ENCODE results near the gene MED28.
A peak's percentile ranks its signal among the peaks of the same experiment; 100 is the strongest.
"Not testable (repeated sequence)": the region's sequence is repeated elsewhere in the genome, so short reads cannot be mapped to it uniquely, and the experiment has no call there.

The MED28 gene, protein sequence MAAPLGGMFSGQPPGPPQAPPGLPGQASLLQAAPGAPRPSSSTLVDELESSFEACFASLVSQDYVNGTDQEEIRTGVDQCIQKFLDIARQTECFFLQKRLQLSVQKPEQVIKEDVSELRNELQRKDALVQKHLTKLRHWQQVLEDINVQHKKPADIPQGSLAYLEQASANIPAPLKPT

DNA sequence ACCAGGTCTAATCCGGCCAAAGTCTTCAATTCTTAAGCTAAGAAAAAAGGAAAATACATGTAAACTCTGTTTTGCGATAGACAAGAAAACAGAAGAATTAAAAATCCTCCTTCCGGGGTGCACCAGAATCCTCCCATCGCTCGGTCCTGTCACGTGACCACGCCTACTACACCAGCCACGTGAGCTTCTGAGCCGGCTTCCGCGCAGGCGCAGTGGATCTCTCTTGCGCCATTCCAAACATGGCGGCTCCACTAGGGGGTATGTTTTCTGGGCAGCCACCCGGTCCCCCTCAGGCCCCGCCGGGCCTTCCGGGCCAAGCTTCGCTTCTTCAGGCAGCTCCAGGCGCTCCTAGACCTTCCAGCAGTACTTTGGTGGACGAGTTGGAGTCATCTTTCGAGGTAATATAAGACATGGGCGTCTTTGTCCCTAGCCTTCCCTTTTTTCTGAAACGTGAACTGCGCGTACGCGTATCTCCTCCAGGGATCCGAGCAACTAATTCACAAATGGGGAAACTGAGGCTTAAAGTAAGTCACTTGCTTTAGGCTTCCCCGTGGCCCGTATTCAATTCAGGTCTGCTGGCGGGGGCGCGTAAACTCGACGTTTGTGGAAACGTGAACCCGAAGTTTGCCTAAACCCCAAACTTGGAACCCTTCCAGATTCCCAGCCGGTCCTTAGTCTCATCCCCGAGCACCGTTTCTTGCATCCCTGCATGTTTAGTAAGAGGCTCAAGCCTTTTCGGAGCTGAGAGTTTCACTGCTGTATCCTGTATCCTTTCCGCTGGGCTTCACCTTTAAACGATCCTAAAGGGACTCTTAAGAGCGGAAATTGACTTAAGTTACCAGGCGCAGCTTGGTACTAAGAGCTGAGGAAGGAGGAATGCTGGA lies at the start of gene MED28:
Gene MED28, plus strand, starts transcription at position 226 of the 884 bp plus-strand sequence. Its CDS starts 14 bp downstream, at position 240.
- peak; percentile 96 for DNase-seq

DNA sequence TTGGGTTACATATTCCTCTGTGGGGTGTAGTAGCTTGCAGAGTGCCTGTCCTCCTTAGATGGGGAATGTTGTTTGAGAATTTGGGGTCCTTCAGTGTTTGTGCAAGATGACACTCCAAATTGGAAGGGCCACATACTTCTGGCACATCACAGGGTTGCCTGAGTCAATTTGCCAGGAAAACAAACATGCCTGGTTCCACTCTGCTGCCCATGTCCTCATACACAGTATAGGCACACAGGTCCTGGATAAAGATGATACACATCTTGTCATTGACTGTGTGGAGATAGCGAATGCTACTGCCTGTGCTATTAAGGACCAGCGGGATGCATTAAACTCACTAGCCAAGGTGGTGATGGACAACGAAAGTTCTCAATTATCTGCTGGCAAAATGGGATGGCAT lies 48.6 kb upstream of the MED28 start:
- no peak for DNase-seq

DNA sequence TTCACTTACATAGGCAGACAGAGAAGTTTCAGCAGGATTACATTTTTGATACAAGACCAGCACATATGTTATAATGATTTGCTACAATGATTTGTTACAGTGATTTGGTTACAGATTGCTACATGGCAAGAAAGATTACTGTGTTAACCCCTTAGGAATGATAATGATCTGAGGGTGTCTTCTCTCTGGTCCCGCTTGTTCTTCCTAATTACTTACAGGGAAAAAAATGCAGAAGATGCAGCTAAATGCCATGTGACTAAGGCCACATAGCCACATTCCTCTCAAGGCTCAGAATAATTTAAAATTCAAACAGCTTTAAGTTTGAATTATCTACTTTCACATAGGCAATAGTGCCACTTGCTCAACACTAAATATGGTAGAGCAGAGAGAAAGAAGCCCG lies 47.2 kb upstream of the MED28 start:
- no peak for DNase-seq

DNA sequence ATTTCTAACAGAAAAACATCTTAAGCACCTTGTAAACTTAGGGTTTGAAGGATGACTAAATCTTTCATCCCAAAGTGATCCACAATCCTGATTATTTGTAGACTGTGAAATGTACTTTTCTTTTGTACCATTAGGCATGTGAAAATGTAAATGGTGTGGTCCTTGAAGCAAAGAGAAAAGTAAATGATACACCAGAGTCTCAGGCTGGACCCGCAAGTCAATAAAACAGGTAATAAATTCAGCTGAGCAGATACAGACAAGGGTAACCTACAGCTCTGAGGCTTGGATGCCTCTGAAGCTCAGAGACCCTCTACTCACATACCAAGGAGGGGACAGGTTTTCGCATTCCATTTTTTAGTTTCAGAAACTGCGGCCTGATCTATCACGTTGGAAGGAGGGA lies 40.2 kb upstream of the MED28 start:
- DNase-seq = no peak

DNA sequence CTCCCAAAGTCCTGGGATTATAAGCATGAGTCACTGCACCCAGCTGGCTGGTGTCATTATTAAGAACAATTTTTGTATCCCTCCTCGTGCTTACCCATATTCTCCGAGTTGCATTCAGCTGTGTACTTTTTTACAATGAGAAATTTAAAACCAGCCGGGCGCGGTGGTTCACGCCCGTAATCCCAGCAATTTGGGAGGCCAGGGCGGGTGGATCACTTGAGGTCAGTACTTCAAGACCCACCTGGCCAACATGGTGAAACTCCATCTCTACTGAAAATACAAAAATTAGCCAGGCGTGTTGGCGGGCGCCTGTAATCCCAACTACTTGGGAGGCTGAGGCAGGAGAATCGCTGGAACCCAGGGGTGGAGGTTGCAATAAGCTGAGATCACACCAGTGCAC lies 39.3 kb upstream of the MED28 start:
- DNase-seq = not testable (repeated sequence)

DNA sequence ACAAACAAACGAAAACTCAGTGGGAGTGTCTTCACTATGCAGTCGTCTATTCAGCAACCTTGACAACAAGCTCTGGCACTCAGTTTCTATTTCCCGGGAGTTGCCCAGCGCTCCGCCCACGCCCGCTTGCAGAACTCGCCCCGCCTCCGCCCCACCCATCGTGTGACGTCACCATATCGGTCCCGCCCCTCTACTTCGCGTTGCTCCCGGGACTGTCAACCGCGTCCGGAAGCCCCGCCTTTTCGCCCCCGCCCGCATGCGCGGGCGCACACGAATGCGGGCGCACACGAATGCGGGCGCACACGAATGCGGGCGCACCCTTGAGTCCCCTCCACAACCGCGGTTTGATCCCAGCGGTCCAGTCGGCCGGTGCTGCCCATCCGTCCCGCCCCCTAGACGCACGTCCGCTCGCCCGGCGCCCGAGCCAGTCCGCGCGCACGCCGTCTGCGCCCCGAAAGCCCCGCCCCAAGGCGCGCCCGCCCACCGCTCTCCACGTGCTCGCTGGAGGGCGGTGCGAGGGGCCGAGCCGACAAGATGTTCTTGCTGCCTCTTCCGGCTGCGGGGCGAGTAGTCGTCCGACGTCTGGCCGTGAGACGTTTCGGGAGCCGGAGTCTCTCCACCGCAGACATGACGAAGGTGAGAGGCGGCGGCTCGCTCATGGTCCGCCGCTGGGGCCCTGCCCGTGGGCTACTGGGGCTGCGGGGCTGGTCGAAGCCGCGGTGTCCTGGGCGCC lies 37.3 kb upstream of the MED28 start, which contains the start of gene LAP3:
Gene LAP3, plus strand, starts transcription at position 267 of the 733 bp plus-strand sequence. Its CDS starts 268 bp downstream, at position 535.
- DNase-seq = peak; percentile 98

DNA sequence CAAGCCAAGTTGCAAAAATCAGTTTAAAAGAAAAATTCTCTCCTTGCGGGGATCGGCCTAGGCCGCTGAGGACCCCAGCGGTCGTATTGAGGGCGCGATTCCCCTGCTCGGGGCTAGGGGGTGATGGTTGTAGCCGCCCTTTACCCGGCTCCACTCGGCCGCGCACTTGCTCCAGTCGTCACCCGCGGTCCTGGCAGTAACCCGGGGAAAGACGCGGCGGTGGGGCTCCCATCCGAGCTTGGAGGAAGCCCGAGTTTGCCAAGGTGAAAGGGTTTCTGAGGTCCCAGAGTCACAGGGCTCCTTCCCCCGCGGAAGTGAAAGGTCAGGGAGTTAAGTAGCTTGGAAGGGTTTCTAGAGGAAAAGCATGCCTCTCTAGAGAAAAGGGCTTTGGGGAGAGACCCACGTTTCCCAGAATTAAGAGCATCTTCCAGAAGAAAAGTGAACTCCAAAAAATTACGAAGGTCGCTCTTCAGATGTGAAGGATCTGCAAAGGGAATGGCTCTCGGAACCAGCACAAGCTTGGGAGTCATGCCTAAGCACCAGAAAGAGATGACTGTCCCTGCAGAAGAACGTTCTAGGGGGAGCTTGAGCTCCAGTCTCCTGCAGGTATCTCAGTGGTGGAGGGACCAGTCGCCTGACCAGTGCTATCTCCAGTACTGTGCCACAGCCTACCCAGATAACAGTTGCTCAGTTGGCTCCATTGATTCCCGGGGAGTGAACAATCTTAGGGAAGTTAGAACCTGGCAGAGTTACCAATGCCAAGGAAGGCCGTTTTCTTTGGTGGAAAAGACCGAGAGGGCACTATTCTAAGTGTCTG lies 36.6 kb upstream of the MED28 start:
- DNase-seq = peak; percentile 33

DNA sequence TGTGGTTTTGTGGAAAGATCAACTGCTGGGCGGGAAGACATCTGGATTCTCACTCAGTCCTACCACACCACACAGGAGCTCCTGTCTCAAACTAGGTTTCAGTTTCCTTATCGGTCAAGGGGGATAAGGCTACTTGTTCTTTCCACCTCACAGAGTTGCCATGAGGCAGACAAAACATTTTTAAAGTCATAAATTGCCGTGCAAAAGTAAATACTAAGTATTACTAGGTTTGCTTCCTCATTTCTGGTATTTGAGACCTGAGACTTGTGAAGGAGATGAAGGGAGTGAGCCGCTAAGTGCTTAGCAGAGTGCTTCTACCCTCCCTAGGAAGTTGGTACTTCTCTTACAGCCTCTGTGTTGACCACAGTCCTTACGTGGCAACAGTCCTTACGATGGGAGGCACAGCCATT lies 36.0 kb upstream of the MED28 start:
- no peak for DNase-seq

DNA sequence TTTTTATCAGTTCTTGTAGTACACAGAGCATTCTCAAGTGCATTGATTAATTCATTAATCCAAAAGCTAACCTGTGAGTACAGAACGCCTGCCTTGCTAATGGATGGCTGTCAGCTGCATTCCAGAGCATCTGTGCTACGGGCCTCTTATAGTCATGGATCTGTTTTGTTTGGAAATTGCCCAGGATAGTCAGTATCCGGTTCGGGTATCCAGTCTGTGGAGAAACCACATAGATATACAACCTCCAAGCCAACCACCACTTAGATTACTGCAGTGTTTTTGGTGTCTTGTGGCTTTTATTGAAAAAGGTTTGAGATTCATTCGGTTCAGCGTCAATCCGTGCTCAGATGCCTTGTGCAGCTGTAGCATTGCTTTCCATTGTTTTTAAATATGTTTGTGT lies 33.5 kb upstream of the MED28 start:
- no peak for DNase-seq

DNA sequence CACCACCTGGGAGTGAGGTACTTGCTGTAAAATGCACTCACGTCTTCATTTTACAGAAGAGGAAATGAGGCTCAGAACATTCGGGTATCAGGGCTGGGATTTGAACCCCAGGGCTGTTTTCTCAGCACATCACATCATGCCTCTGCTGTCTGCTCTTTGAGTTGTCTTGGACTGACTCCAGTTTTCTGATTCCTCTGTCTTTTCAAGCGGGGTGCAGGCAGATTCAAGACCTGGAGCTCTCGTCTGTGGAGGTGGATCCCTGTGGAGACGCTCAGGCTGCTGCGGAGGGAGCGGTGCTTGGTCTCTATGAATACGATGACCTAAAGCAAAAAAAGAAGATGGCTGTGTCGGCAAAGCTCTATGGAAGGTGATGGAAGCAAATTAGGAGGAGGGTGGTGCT lies 31.2 kb upstream of the MED28 start:
- no peak for DNase-seq

DNA sequence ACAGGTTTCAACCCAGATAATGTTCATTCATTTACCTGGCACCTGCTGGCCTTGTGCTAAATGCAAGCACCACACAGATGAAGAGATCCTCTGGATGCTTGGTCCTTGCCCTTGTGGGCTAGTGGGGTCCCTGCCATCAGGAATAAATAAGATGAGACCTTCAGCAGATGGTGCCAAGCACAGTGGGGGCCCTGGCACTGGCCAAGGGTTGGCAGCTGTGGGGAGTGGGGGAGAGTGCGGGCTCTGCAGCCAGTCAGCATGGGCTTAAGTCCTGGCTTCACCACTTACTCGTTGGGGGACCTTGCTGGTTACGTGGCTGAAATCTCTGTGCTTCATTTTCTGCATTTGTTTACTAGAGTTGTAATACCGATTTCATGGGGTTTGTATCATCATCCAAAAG lies 30.5 kb upstream of the MED28 start:
- DNase-seq = no peak

DNA sequence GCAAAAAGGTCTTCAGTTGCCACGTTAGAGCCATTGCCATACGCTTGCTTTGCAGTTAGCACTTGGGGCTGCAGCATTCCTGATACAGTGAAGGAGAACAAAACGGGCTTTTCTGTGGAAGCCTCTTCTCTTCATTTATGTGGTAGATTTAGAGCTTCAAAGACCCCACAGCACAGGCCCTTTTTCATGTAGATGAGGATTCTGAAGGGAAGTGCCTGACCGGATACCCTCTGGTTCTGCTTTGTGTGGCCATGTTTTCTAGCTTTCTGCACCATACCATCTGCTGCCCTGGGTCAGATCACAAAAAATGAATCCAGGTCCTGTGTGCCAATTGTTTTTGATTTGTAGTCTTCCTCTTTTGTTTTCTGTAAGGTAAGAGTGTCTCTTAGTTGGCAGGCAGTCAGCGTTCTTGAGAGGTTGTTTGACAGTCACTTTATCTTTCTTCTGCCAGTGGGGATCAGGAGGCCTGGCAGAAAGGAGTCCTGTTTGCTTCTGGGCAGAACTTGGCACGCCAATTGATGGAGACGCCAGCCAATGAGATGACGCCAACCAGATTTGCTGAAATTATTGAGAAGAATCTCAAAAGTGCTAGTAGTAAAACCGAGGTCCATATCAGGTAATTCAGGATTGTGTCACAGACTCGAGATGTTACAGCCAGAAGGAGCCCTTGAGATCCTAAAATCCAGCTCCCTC lies 29.8 kb upstream of the MED28 start:
- no peak for DNase-seq

DNA sequence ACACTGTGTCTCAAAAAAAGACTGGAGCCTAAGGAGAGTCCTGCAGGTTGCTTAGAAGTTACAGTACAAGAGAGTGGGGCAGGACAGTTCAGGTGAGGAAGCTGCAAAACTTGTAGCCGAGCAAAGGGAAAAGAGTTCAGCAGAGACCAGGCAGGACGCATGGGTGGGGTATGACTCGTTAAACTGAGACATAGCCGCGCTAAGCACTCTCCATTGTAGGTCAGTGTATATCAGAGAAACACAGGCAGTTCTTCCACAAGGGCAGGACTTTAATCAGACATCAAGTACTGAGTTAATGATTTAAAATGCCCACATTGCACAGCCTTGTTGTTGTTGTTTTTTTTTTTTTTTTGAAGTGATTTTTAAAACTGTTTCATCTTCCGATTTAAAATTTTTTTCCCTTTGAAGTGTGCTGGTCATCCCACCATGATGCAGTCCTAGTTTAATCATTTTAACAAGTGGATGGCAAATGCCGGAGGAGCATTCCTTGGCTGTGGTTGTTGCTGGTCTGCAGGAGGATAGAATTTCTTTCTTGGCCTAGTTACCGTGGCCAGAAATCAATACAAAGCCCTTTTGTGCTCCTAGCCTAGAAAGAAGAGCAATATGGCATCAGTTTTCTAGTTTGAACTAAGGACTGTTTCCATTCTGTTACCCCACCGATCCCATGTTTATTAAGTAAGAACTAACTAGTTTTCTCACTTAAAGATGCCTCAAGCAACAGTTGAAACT lies 27.2 kb upstream of the MED28 start:
- DNase-seq = no peak

DNA sequence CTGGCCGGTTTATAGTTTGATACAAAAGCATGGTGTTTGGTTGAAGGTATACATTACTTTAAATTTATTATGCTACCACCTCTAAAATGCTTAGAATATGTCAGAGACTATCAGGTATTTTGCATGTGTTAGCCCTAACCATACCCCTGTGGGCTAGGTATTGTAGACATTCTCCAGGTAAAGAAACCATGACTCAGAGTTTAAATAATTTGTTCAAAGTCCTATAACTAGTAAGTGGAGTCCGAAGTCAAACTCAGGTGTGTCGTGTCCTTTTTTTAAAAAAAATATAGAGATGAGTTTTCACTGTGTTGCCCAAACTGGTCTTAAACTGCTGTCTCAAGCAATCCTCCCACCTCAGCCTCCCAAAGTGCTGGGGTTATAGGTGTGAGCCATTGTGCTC lies 25.1 kb upstream of the MED28 start:
- DNase-seq = no peak

DNA sequence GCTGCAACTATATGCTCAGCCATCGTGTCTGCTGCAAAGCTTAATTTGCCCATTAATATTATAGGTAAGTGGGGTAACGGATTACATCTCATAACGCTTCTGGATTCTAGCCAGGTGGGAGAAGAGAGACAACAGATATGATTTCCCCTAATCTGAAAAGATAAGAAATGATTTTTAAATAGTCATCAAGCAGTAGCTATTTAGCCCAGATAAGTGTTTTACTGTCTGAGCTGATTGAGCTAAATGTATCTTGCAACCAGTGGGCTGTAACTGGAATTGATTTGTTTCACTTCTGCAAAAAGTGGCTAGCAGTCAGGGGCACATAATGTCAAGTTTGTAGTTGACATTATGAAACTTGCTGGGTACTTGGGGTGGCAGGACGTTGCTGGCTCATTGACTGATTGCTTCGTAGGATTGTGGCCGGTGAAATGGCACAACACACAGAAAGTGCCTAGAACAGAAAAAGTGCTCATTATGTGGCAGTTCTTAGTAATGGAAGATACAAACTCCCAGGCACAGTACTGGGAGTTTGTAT lies 18.9 kb upstream of the MED28 start:
- no peak for DNase-seq

DNA sequence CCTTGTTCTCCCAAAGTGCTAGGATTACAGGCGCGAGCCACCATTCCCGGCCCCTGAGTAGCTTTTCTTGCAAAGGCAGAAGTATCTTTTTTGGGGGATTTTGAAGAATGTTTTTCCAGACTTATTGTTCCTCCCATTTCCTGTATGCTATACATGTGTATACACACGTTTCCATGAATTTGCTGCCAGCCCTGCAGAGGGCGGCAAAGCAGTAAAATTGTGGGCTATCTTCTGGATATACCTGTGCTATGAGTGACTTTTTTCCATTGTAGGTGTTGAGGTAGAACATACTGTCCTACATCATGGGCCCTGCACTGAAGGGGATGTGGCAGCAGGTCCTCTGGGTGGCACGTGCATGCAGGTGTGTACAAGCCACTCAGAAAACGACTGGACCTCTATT lies 16.9 kb upstream of the MED28 start:
- no peak for DNase-seq

DNA sequence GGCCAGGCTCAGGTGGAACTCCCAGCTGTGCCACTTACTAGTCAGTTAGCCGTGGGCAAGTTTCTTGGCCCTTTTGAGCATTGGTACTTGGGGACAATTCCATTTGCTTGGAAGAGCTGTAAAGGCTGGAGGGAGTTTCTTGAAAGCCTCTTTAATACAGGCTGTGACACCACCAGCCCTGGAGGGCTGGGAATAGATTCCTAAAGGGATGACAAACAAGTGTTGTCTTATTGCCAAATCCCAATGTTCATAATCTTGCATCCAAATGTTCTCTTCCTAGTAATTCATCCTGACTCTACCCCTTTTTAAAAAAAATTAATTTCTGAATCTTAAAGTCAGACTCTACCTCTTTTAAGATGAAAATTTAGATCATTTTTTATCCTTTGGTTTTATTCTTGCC lies 14.6 kb upstream of the MED28 start:
- DNase-seq = no peak

DNA sequence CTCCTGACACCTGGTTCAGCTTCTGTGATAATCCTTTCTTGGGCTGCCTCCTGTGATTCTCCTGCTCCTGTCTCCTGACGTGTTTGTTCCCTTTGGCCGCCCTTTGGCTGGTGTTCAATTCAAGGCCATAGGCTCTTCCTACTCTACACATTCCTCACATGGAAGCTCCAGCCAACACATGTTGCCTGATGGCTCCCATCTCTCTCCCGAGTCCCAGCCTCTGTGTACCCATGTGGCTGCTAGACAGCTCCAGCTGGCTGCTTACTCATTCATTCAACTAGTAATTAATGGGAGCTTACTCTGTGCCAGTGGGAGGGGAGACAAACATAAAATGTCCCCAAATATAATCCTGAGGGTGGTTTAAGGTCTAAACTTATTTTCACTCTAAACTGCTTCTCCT lies 9.2 kb upstream of the MED28 start:
- DNase-seq = no peak

DNA sequence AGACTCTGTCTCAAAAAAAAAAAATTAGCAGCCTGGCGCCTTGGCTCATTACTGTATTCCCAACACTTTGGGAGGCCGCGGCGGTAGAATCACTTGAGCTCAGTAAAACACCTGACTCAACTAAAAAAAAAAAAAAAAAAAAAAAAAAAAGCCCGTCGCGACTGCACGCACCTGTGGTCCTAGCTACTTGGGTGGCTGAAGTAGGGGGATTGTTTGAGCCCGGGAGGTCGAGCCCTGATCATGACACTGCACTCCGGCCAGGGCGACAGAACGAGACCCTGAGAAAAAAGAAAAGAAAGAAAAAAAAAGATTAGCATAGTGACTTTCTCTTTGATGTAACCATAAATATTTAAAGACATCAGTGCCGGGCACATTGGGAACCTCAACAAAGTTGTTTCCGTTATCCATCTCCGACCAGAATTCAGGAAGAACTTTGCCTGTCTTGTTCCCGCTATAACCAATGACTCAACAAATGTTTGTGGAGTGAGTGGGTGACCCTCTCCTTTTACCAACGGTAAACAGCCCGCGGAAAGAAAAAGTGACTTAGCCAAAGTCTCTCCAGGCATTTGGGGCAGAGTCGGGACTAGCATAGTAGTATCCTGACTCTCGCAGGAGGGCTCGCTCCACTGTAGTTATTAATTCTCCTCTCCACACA lies 553 bp upstream of the MED28 start:
- DNase-seq = peak; percentile 7

DNA sequence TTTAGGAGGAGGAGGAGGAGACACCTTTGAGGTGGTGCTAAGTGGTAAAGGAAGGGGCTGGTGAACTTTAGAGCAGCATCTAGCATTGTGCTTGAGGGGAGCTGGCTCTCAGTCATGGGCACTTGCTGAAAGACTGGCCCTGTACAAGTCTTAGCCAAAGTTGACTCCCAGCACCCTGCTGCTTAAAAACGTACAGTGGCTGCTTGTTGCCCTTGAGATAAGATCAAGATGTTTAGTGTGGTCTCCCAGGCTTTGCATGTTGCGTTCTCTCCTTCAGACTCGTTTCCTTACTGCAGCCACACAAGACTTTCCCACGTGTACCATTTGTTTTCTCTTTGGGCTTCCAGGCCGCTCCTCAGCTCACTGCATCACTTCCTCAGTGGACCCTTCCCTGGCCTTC lies 1.8 kb downstream of the MED28 start:
- no peak for DNase-seq

DNA sequence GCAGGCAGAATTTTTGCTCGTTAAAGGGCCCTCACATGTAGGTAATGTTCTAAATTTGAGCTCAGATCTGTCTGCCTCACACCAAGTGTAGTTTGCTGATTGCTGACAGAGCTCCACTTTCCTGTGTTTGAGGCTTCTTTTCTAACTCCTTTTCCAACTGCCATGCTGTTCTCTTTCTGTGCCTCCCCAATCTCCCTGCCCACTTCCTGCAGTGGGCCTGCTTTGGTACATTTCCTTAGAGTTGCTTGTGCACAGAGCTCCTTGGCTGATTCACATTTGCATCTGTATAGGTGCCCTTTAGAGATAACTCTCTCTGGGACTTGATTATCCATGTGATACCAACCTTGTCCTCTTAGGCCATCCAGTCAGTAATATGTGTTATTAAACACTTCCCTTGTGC lies 4.5 kb downstream of the MED28 start:
- DNase-seq = no peak

Measured in stimulated activated CD4-positive, alpha-beta T cell treated with anti-CD3 and anti-CD28 coated beads, Interleukin-4, amount 100 ng/mL, for 1 hour (primary cell).